AG04450 (cell line): ENCODE measurements around the gene PLP1. TPM values are rescaled to one million over a fixed set of nuclear protein-coding genes. Genes with fewer than 3 reads are reported as not detected.
A peak's percentile ranks its signal among the peaks of the same experiment; 100 is the strongest.

Source experiments
- CTCF ChIA-PET: fragments of 300-600, 350-600 bp; formaldehyde crosslinking; extraction: SDS; loops from one replicate; lab custom pipeline; 2022; ENCODE audit warnings: antibody characterized with exemption, inconsistent platforms; lab: Charles Lee
- POLR2A ChIA-PET: fragments of 350-600 bp; formaldehyde crosslinking; extraction: SDS; loops from one replicate; lab custom pipeline; 2021; ENCODE audit warnings: antibody characterized with exemption, inconsistent platforms; lab: Yijun Ruan, JAX
- DNase-seq: peaks from one replicate; pipeline ENCODE4 v3.0.0-alpha.2; 2011; ENCODE audit warnings: low read depth, low spot score
- H3K27ac ChIP-seq: one replicate; pipeline ENCODE4 v1.5.1; 2012; ENCODE audit warnings: low read depth, low read length, control low read depth
- H3K27me3 ChIP-seq: one replicate; pipeline ENCODE4 v1.6.0; 2012; ENCODE audit warnings: low read length; ENCODE audit not compliant: control insufficient read depth, insufficient read depth
- H3K4me3 ChIP-seq: 2 replicates; pipeline ENCODE4 v1.5.1; 2011; ENCODE audit warnings: mild to moderate bottlenecking, low read depth, low read length, control low read depth
- H3K9me3 ChIP-seq: 2 replicates; pipeline ENCODE4 v1.5.1; 2012; ENCODE audit warnings: low read length; ENCODE audit not compliant: control insufficient read depth, insufficient read depth
- CTCF ChIP-seq: IDR thresholded peaks from 2 replicates; pipeline ENCODE4 v1.5.1; 2011; ENCODE audit warnings: low read depth, low read length, control low read depth, inconsistent platforms
- polyA plus RNA-seq: library from polyadenylated mRNA; depleted of rRNA; stranded (reverse); fragments of >200 nt; gene quantifications from 2 replicates; pipeline ENCODE4 v1.2.3, GENCODE V29; 2011

Gene PLP1
- polyA plus RNA-seq, 1 experiment = 0.41 TPM

DNA sequence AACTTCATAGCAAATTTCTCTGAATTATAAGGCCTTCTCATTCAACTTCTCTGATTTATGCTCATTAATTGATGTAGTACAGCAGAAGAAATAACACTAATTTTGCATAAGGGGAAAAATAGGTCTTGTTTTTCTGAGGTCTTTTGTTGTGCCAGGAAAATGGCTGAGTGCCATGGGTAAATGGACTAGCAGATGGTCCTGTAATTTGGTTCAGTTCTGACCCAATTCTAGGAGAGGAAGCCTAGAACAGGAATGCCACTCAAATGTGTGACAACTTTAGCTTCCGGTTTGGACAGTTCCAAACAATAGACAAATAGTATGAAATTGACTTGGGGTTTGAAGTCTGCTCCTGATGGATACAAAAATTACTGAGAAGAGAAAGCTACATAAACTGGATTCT is 49.2 kb downstream of the PLP1 start:
- Histone ChIP-seq H3K27me3 (peaks cover 3% of the 10 kb centered on the region), H3K4me3 (no peak overlapping the region), H3K27ac (no peak overlapping the region), H3K9me3 (no peaks in the 10 kb centered on the region)
- POLR2A ChIA-PET = no interaction called here
- no peak for DNase-seq
- CTCF ChIA-PET = no interaction called here
- no peak for TF ChIP-seq CTCF

DNA sequence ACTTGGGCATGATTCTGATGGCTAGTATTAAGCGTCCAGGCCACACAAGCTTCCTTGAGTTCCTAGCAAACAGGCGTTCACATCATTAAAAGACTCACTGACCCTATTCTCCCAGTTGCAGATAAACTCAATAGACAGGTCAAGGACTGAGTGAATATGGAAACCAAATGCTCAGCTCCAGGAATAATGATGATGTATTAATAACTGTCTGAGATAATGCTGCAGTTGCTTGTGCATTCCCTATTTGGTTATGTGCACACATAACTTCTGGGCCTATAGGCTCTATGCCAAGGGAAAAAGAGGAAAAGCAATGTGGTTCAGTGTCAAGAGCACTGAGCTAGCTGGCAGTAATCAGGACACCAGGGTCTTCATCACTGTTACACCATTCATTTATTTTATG is 51.9 kb downstream of the PLP1 start:
- TF ChIP-seq CTCF = no peak
- Histone ChIP-seq H3K4me3 (no peak overlapping the region), H3K27ac (no peak overlapping the region), H3K27me3 (peaks cover 4% of the 10 kb centered on the region), H3K9me3 (no peaks in the 10 kb centered on the region)
- ChIA-PET CTCF (interaction anchor here (1.0 kb wide), 1 partner anchor 117 kb away, joined by 3 read pairs; no protein-coding TSS in a partner anchor), POLR2A (no interaction called here)
- DNase-seq = no peak

DNA sequence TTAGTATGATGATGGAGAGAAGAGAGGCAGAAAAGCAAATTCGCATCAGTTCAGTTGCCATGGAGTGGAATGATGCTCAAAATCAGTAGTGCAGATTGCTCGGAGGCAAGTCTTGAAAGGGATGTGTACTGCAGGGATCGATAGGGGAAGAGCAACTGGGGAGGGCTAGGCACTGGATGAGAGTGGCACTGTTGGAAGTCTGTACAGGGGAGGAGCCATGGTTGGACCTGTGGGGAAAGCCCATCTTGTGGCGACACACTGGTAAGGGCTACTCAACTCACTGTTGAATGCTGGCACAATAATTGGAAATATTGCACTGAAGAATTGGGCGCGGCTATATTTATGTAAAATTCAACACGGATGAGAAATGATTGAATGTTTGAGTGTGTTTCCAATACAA is 54.2 kb downstream of the PLP1 start:
- peaks cover 7% of the 10 kb centered on the region for H3K27me3 ChIP-seq
- no peak for DNase-seq
- ChIA-PET POLR2A (no interaction called here), CTCF (interaction anchor here (1.0 to 1.6 kb wide), 3 partner anchors 8 to 140 kb away, joined by 4 to 5 read pairs (median 5); no protein-coding TSS in a partner anchor)
- H3K4me3 ChIP-seq = no peak overlapping the region
- no peaks in the 10 kb centered on the region for H3K9me3 ChIP-seq
- no peak for TF ChIP-seq CTCF
- H3K27ac ChIP-seq = no peak overlapping the region

GRCh38 chrX:103831342-103831802 is 54.7 kb downstream of the PLP1 start:
- Histone ChIP-seq H3K4me3 (peak overlapping the region; percentile 64), H3K27ac (no peak overlapping the region), H3K27me3 (peaks cover 7% of the 10 kb centered on the region), H3K9me3 (no peaks in the 10 kb centered on the region)
- no peak for TF ChIP-seq CTCF
- ChIA-PET CTCF (interaction anchor here (1.0 to 2.2 kb wide), 4 partner anchors 8 to 140 kb away, joined by 4 to 19 read pairs (median 5); no protein-coding TSS in a partner anchor), POLR2A (no interaction called here)
- DNase-seq = no peak

DNA sequence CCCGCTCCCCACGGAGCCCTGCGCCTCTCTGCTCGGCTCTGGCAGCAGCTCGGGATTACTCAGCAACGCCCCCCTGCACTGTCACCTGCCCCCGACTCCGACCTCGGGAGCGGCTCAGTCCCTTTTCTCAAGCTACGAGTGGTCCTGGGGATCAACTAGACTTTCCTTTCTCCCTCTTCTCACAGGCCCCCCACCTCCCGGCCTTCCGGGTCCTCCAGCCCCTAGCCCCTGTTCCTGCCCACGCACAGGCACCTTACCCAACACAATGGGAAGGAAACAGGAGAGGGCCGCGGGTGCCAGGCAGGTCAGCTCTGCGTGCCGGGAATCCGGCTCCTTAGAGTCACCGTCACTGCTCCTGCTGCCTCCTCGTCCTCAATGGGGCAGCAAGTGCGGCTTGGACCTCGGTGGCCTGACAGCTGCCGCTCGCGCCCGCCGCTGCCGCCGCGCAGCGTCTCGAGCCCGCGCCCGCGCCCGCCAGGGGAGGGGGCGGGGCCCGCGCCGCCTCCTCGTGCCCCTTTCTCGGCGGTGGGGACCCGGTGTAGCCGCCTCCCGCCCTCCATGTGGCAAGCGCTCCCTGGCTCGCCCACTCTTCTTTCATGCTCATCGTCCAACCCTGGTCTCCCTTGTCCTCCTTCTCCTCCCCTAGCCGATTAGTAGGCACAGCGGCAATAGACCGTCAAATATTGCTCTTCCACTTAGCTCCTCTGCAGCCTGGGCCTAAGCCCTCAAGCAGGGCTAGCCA is 55.3 kb downstream of the PLP1 start, which contains the start of gene RAB9B:
TSS of gene RAB9B (minus strand) at position 455 of the 742 bp plus-strand sequence. CDS start 6,473 bp downstream, outside the sequence.
- DNase-seq = no peak
- no peak for TF ChIP-seq CTCF

More for the DNA sequence above, 55.3 kb downstream of the PLP1 start, which contains the start of gene RAB9B:
- Histone ChIP-seq H3K27me3 (peaks cover 7% of the 10 kb centered on the region), H3K4me3 (peak within 1 kb of the TSS; percentile 64), H3K9me3 (no peaks in the 10 kb centered on the region), H3K27ac (no peak within 1 kb of the TSS)
- ChIA-PET CTCF (interaction anchor here (0.6 to 2.2 kb wide), 5 partner anchors 9 to 690 kb away, joined by 4 to 19 read pairs (median 5); no protein-coding TSS in a partner anchor), POLR2A (no interaction called here)
